Measurements from ENCODE around the gene CLTB.
A peak's percentile ranks its signal among the peaks of the same experiment; 100 is the strongest.

- no peak for TF ChIP-seq CTCF (IDR thresholded peaks at IDR 0.05)
- peak in 1 of 2 donors; percentile 14 for TF ChIP-seq POLR2A (IDR thresholded peaks at IDR 0.05)
Measured at GRCh38 chr5:176365351-176366231, 50.7 kb downstream of the CLTB start, which contains the start of gene ARL10.

Data from thyroid gland (tissue), 4 donors.